HepG2 (cell line): Measurements from ENCODE around the gene LURAP1L. TPM values are rescaled to one million over a fixed set of nuclear protein-coding genes. Genes with fewer than 3 reads are reported as not detected.

Experiments
- ATAC-seq: fragments of 200-7000 bp; cut with Tn5 transposase; 3 replicates; pipeline ENCODE4 v1.9.1; 2020; ENCODE audit warnings: mild to moderate bottlenecking, moderate library complexity
- BruUV-seq: library from RNA; stranded (reverse); fragments of 400-500 nt; replicated peaks from 2 replicates; lab custom pipeline; 2021; lab: Mats Ljungman, UMichigan
- CTCF ChIA-PET: fragments of 300-600 bp; formaldehyde crosslinking; extraction: SDS; loops from one replicate; lab custom pipeline; 2021; ENCODE audit warnings: low total read pairs, inconsistent platforms, low intra/inter-chr PET ratio; lab: Yijun Ruan, JAX
- POLR2A ChIA-PET: fragments of 350-600 bp; sonication (Branson Sonifier 250); formaldehyde crosslinking; loops from one replicate; lab custom pipeline; 2020; ENCODE audit warnings: antibody characterized with exemption, inconsistent platforms; lab: Yijun Ruan, JAX
- DNase-seq: peaks from one replicate; pipeline ENCODE4 v3.0.0-alpha.2; 2015; ENCODE audit warnings: low spot score
- FAIRE-seq: peaks from 3 replicates; lab custom pipeline; 2011; peaks lifted over from hg19 to GRCh38; lab: Jason Lieb, UNC
- H2AFZ ChIP-seq: one replicate; pipeline ENCODE4 v1.6.1; 2011; ENCODE audit warnings: low read length, inconsistent platforms
- H3K27ac ChIP-seq: fragments of 300-600 bp; 3 replicates; pipeline ENCODE4 v1.8.0; 2011; ENCODE audit warnings: mixed run types, mild to moderate bottlenecking, mixed read lengths, low read length, inconsistent platforms; ENCODE audit not compliant: insufficient read depth; ENCODE audit errors: extremely low read length
- H3K27me3 ChIP-seq, 2 experiments: fragments of 200-600 bp in 1 of 2; 2 replicates in 1 of 2; 3 replicates in 1 of 2; pipeline versions ENCODE4 v1.6.0 to v1.8.0; 2011; ENCODE audit warnings: low read length in 2 of 2, mild to moderate bottlenecking in 2 of 2, moderate library complexity in 2 of 2, inconsistent platforms in 1 of 2; ENCODE audit not compliant: insufficient read depth in 2 of 2, control insufficient read depth in 1 of 2
- H3K36me3 ChIP-seq, 2 experiments: fragments of 200-600 bp in 1 of 2; replicated peaks in 1 of 2; 2 replicates in 1 of 2; 3 replicates in 1 of 2; pipeline versions ENCODE4 v1.5.1 to v1.8.0; 2011; ENCODE audit warnings: low read length in 2 of 2, inconsistent platforms in 1 of 2; ENCODE audit not compliant: insufficient read depth in 2 of 2, control insufficient read depth in 1 of 2
- H3K4me1 ChIP-seq: 2 replicates; pipeline ENCODE4 v1.5.1; 2012; ENCODE audit warnings: low read length, inconsistent platforms; ENCODE audit not compliant: insufficient read depth
- H3K4me2 ChIP-seq: 2 replicates; pipeline ENCODE4 v1.6.0; 2011; ENCODE audit warnings: low read depth, low read length, inconsistent platforms
- H3K4me3 ChIP-seq, 3 experiments: fragments of 200-600 bp in 1 of 3; sonication (generic), shearing (Covaris generic) in 1 of 3; replicated peaks in 1 of 3; 2 replicates each; pipeline ENCODE4 v1.5.1; 2011 to 2016; ENCODE audit warnings: low read length in 3 of 3, inconsistent platforms in 2 of 3, low read depth in 2 of 3, mild to moderate bottlenecking in 2 of 3, control low read depth in 1 of 3, mixed read lengths in 1 of 3; ENCODE audit not compliant: insufficient read depth in 1 of 3
- H3K79me2 ChIP-seq: one replicate; pipeline ENCODE4 v1.6.1; 2011; ENCODE audit warnings: low read length, inconsistent platforms; ENCODE audit not compliant: insufficient read depth
- H3K9ac ChIP-seq: 2 replicates; pipeline ENCODE4 v1.6.0; 2011; ENCODE audit warnings: mild to moderate bottlenecking, low read depth, low read length, inconsistent platforms; ENCODE audit not compliant: insufficient read depth
- H3K9me3 ChIP-seq: 2 replicates; pipeline ENCODE4 v1.5.1; 2012; ENCODE audit warnings: mild to moderate bottlenecking, low read length
- H4K20me1 ChIP-seq: 2 replicates; pipeline ENCODE4 v1.6.0; 2011; ENCODE audit warnings: inconsistent platforms, mild to moderate bottlenecking, low read length, moderate library complexity; ENCODE audit not compliant: insufficient read depth
- ARNT ChIP-seq: fragments of 450-650 bp; IDR thresholded peaks from 2 replicates; pipeline ENCODE4 v1.6.1; 2017
- ATF7 ChIP-seq, 2 experiments: fragments of 450-650 bp in 1 of 2; sonication (generic) in 1 of 2; formaldehyde crosslinking in 1 of 2; IDR thresholded peaks; 2 replicates each; pipeline versions ENCODE4 v1.4.0 to v1.6.1; 2016 to 2020; ENCODE audit warnings: antibody characterized with exemption in 1 of 2, mild to moderate bottlenecking in 1 of 2, missing genetic modification reagents in 1 of 2
- FOSL2 ChIP-seq: sonication (generic); formaldehyde crosslinking; IDR thresholded peaks from 2 replicates; pipeline ENCODE4 v1.4.0; 2020; ENCODE audit warnings: missing genetic modification reagents
- GTF3A ChIP-seq: sonication (generic); formaldehyde crosslinking; conservative IDR thresholded peaks from 2 replicates; pipeline ENCODE4 v1.4.0; 2020; ENCODE audit warnings: mild to moderate bottlenecking, missing genetic modification reagents
- MAZ ChIP-seq, 2 experiments: sonication (generic) in 1 of 2; formaldehyde crosslinking in 1 of 2; IDR thresholded peaks; 2 replicates each; pipeline versions ENCODE4 v1.5.0 to v1.6.1; 2012 to 2020; ENCODE audit warnings: low read depth in 2 of 2, mild to moderate bottlenecking in 2 of 2, borderline replicate concordance in 1 of 2, improper control_type of control experiment in 1 of 2, low read length in 1 of 2, missing genetic modification reagents in 1 of 2, moderate library complexity in 1 of 2
- POLR2AphosphoS2 ChIP-seq: IDR thresholded peaks from 2 replicates; pipeline ENCODE4 v1.6.1; 2011; ENCODE audit warnings: low read depth, low read length, improper control_type of control experiment
- SAFB2 ChIP-seq: sonication (generic); formaldehyde crosslinking; IDR thresholded peaks from 2 replicates; pipeline ENCODE4 v1.5.1; 2020; ENCODE audit warnings: missing genetic modification reagents, low read depth, mild to moderate bottlenecking, borderline replicate concordance
- TBX3 ChIP-seq: fragments of 450-650 bp; IDR thresholded peaks from 2 replicates; pipeline ENCODE4 v1.6.1; 2017; ENCODE audit warnings: antibody characterized with exemption, mild to moderate bottlenecking, inconsistent platforms, borderline replicate concordance
- ZBTB1 ChIP-seq: sonication (generic); formaldehyde crosslinking; IDR thresholded peaks from 2 replicates; pipeline ENCODE4 v1.4.0; 2020; ENCODE audit warnings: missing genetic modification reagents, borderline replicate concordance
- ZC3H4 ChIP-seq: sonication (generic); formaldehyde crosslinking; IDR thresholded peaks from 2 replicates; pipeline ENCODE4 v1.4.0; 2020; ENCODE audit warnings: missing genetic modification reagents, borderline replicate concordance
- ZFP1 ChIP-seq: IDR thresholded peaks from 2 replicates; pipeline ENCODE4 v1.6.1; 2016
- ZFP62 ChIP-seq: sonication (generic); formaldehyde crosslinking; IDR thresholded peaks from 2 replicates; pipeline ENCODE4 v1.4.0; 2020; ENCODE audit warnings: missing genetic modification reagents
- in situ Hi-C: cut with HindIII; loops from 2 replicates; pipeline ENCODE4 v1.10.0; 2017; ENCODE audit warnings: low pct_unique_long_range_greater_than_20kb; ENCODE audit not compliant: extremely low pct_ligation_motif_present
- intact Hi-C: fragments of 100-400 bp; cut with micrococcal nuclease; formaldehyde crosslinking; loops from one replicate; pipeline ENCODE4 v1.10.0; 2022; ENCODE audit not compliant: unreplicated experiment
- polyA plus RNA-seq, 8 experiments: library from polyadenylated mRNA; depleted of rRNA in 3 of 8; stranded (reverse) in 7 of 8; unstranded in 1 of 8; fragments of >200 nt; fragmentation: Illumina TruSeq in 4 of 8; extraction: Trizol in 4 of 8; gene quantifications; 2 replicates each; pipeline versions ENCODE4 v1.2.1 to v1.2.3, GENCODE V29; 2011 to 2016; ENCODE audit warnings: low read depth in 4 of 8, missing spikeins in 1 of 8, mixed read lengths in 1 of 8; ENCODE audit not compliant: insufficient read depth in 1 of 8
- total RNA-seq, 5 experiments: library from RNA; depleted of rRNA; stranded (reverse); fragments of >200 nt; fragmentation: Illumina TruSeq; extraction: Trizol; gene quantifications; 2 replicates each; pipeline ENCODE4 v1.2.3, GENCODE V29; 2016; ENCODE audit warnings: low read depth in 1 of 5
- TF ChIP-seq, protein P1 (sequence below): sonication (generic); formaldehyde crosslinking; IDR thresholded peaks from 2 replicates; pipeline ENCODE4 v1.4.0; 2020; ENCODE audit warnings: missing genetic modification reagents
- TF ChIP-seq, protein P2 (sequence below): sonication (generic); formaldehyde crosslinking; IDR thresholded peaks from 2 replicates; pipeline ENCODE4 v1.8.1; 2022; ENCODE audit warnings: mild to moderate bottlenecking, missing genetic modification reagents
- TF ChIP-seq, protein P3 (sequence below): sonication (generic); formaldehyde crosslinking; IDR thresholded peaks from 2 replicates; pipeline ENCODE4 v1.5.1; 2020; ENCODE audit warnings: mild to moderate bottlenecking, missing genetic modification reagents, borderline replicate concordance
- TF ChIP-seq, protein P4 (sequence below): sonication (generic); formaldehyde crosslinking; IDR thresholded peaks from 2 replicates; pipeline ENCODE4 v1.4.0; 2020; ENCODE audit warnings: mild to moderate bottlenecking, missing genetic modification reagents

Gene LURAP1L
- total and polyA plus RNA-seq, 2 of the 13 experiments (the other 11 are each of a cell fraction or from before 2014, with no cell fraction given): 6.7 to 16.6 TPM

DNA sequence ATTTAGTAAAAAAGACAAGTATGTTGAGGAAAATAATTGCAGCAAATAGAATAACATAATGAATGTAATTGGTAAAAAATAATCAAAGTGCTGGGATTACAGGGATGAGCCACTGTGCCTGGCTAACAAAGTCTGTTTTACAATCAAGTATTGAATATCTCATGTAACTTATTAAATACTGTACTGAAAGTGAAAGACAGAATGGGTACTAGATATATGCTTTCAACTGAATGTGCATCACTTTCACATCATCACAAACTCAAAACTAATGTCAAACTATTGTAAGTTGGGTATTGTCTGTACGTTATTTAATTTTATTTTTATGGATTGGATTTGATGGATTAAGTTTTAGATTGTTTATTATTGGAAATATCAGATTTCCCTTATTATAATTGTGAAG is 58.9 kb downstream of the LURAP1L start (continued):
- TF ChIP-seq, protein P1, sequence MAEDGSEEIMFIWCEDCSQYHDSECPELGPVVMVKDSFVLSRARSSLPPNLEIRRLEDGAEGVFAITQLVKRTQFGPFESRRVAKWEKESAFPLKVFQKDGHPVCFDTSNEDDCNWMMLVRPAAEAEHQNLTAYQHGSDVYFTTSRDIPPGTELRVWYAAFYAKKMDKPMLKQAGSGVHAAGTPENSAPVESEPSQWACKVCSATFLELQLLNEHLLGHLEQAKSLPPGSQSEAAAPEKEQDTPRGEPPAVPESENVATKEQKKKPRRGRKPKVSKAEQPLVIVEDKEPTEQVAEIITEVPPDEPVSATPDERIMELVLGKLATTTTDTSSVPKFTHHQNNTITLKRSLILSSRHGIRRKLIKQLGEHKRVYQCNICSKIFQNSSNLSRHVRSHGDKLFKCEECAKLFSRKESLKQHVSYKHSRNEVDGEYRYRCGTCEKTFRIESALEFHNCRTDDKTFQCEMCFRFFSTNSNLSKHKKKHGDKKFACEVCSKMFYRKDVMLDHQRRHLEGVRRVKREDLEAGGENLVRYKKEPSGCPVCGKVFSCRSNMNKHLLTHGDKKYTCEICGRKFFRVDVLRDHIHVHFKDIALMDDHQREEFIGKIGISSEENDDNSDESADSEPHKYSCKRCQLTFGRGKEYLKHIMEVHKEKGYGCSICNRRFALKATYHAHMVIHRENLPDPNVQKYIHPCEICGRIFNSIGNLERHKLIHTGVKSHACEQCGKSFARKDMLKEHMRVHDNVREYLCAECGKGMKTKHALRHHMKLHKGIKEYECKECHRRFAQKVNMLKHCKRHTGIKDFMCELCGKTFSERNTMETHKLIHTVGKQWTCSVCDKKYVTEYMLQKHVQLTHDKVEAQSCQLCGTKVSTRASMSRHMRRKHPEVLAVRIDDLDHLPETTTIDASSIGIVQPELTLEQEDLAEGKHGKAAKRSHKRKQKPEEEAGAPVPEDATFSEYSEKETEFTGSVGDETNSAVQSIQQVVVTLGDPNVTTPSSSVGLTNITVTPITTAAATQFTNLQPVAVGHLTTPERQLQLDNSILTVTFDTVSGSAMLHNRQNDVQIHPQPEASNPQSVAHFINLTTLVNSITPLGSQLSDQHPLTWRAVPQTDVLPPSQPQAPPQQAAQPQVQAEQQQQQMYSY: no peak
- TF ChIP-seq, protein P2, sequence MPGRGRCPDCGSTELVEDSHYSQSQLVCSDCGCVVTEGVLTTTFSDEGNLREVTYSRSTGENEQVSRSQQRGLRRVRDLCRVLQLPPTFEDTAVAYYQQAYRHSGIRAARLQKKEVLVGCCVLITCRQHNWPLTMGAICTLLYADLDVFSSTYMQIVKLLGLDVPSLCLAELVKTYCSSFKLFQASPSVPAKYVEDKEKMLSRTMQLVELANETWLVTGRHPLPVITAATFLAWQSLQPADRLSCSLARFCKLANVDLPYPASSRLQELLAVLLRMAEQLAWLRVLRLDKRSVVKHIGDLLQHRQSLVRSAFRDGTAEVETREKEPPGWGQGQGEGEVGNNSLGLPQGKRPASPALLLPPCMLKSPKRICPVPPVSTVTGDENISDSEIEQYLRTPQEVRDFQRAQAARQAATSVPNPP: no peak
- TF ChIP-seq POLR2AphosphoS2 (no peak), ZC3H4 (CRISPR knock-in tag) (no peak), ARNT (no peak)

DNA sequence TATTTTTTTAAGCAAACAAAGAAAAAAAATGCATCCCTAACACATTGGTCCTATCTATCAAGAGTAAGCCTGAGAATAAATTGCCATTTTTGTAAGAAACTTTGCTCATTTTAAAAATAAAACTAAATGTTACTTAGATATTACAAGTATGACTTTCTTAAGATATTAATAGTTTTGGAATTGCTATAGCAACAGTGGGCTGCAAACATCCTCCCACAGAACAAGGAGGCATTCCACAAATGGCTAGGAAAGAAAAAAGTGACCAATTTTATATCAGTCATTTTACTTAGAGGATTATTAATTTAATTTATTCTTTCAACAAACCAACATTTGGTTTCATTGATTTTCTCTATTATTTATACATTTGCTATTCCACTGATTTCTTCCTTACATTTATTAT is 63.7 kb downstream of the LURAP1L start:
- Histone ChIP-seq H3K4me1 (no peaks in the 10 kb centered on the region), H3K36me3 (no peaks in the 10 kb centered on the region), H3K27me3 (no peaks in the 10 kb centered on the region), H3K4me3 (no peak overlapping the region), H2AFZ (no peak overlapping the region), H3K4me2 (no peak overlapping the region), H3K79me2 (no peaks in the 10 kb centered on the region), H3K27ac (no peak overlapping the region), H3K9ac (no peak overlapping the region), H3K9me3 (no peaks in the 10 kb centered on the region), H4K20me1 (no peaks in the 10 kb centered on the region)
- in situ Hi-C loops: no loop called here
- BruUV-seq: no TSS peak
- ATAC-seq (no peak), FAIRE-seq (no peak), DNase-seq (no peak)
- POLR2A ChIA-PET: no interaction called here
- CTCF ChIA-PET: no interaction called here
- intact Hi-C loops: no loop called here
- TF ChIP-seq FOSL2 (CRISPR knock-in tag) (no peak), ZFP62 (CRISPR knock-in tag) (no peak), ZFP1 (no peak), ATF7 (IDR thresholded peaks at IDR 0.05) (no peak), ATF7 (CRISPR knock-in tag; IDR thresholded peaks at IDR 0.05) (no peak), ZBTB1 (CRISPR knock-in tag) (no peak), MAZ (IDR thresholded peaks at IDR 0.05; ENCODE audit: borderline replicate concordance, low read depth, low read length) (no peak), MAZ (CRISPR knock-in tag; IDR thresholded peaks at IDR 0.05; ENCODE audit: low read depth) (no peak), TBX3 (no peak), SAFB2 (CRISPR knock-in tag) (no peak), GTF3A (CRISPR knock-in tag) (no peak)
- TF ChIP-seq, protein P3, sequence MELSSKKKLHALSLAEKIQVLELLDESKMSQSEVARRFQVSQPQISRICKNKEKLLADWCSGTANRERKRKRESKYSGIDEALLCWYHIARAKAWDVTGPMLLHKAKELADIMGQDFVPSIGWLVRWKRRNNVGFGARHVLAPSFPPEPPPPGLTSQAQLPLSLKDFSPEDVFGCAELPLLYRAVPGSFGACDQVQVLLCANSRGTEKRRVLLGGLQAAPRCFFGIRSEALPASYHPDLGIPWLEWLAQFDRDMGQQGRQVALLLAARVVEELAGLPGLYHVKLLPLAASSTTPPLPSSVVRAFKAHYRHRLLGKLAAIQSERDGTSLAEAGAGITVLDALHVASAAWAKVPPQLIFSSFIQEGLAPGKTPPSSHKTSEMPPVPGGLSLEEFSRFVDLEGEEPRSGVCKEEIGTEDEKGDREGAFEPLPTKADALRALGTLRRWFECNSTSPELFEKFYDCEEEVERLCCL (CRISPR knock-in tag): no peak
- TF ChIP-seq, protein P4, sequence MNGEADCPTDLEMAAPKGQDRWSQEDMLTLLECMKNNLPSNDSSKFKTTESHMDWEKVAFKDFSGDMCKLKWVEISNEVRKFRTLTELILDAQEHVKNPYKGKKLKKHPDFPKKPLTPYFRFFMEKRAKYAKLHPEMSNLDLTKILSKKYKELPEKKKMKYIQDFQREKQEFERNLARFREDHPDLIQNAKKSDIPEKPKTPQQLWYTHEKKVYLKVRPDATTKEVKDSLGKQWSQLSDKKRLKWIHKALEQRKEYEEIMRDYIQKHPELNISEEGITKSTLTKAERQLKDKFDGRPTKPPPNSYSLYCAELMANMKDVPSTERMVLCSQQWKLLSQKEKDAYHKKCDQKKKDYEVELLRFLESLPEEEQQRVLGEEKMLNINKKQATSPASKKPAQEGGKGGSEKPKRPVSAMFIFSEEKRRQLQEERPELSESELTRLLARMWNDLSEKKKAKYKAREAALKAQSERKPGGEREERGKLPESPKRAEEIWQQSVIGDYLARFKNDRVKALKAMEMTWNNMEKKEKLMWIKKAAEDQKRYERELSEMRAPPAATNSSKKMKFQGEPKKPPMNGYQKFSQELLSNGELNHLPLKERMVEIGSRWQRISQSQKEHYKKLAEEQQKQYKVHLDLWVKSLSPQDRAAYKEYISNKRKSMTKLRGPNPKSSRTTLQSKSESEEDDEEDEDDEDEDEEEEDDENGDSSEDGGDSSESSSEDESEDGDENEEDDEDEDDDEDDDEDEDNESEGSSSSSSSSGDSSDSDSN (CRISPR knock-in tag): no peak
